ENCODE data around the gene PSMD8.
"Not testable (repeated sequence)": the region's sequence is repeated elsewhere in the genome, so short reads cannot be mapped to it uniquely, and the experiment has no call there.

Gene PSMD8

GRCh38 chr19:38411898-38412297 is 37.5 kb downstream of the PSMD8 start:
- not testable (repeated sequence) for DNase-seq

GRCh38 chr19:38412491-38412890 is 38.1 kb downstream of the PSMD8 start:
- DNase-seq = no peak

- no peak for DNase-seq
These were observed 38.6 kb downstream of the PSMD8 start for GRCh38 chr19:38412961-38413360.

- DNase-seq = no peak
These were observed 39.0 kb downstream of the PSMD8 start for GRCh38 chr19:38413416-38413815.

- no peak for DNase-seq
These were observed 42.8 kb downstream of the PSMD8 start for GRCh38 chr19:38417146-38417543.

GRCh38 chr19:38417544-38418506 is 43.5 kb downstream of the PSMD8 start:
- DNase-seq = peak; percentile 63

- no peak for DNase-seq
These were observed 46.6 kb downstream of the PSMD8 start for GRCh38 chr19:38420935-38421334.

- DNase-seq = no peak
These were observed 47.5 kb downstream of the PSMD8 start for GRCh38 chr19:38421856-38422255.

GRCh38 chr19:38422438-38422837 is 48.1 kb downstream of the PSMD8 start:
- no peak for DNase-seq

GRCh38 chr19:38424272-38424671 is 49.9 kb downstream of the PSMD8 start:
- no peak for DNase-seq

GRCh38 chr19:38425222-38425809 is 50.9 kb downstream of the PSMD8 start:
- no peak for DNase-seq

- DNase-seq = peak; percentile 57
These were observed 51.6 kb downstream of the PSMD8 start, which contains the start of gene RASGRP4 for GRCh38 chr19:38425810-38426466. Gene RASGRP4 (minus strand): TSS chr19:38426219. CDS start chr19:38426091, 128 bp downstream.

DNA sequence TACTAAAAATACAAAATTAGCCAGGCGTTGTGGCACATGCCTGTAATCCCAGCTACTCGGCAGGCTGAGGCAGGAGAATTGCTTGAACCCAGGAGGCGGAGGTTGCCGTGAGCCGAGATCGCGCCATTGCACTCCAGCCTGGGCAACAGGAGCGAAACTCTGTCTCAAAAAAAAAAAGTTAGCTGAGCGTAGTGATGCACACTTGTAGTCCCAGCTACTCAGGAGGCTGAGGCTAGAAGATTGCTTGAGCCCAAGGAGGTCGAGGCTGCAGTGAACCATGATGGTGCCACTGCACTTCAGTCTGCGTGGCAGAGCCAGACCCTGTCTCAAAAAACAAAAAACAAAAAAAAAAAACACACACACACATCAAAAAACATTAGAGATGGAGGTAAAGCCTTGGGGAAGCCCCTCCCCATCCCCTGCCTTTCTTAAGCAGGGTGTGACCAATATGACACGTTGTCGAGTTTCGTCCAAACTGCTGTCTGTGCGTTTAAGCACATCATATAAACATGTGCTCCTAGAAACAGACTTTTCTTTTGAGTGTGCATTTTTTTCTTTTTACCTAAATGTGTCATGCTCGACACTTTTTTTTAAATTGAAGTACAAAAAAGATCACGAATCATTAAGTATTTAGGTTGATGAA is 52.8 kb downstream of the PSMD8 start:
- peak; percentile 71 for DNase-seq

DNA sequence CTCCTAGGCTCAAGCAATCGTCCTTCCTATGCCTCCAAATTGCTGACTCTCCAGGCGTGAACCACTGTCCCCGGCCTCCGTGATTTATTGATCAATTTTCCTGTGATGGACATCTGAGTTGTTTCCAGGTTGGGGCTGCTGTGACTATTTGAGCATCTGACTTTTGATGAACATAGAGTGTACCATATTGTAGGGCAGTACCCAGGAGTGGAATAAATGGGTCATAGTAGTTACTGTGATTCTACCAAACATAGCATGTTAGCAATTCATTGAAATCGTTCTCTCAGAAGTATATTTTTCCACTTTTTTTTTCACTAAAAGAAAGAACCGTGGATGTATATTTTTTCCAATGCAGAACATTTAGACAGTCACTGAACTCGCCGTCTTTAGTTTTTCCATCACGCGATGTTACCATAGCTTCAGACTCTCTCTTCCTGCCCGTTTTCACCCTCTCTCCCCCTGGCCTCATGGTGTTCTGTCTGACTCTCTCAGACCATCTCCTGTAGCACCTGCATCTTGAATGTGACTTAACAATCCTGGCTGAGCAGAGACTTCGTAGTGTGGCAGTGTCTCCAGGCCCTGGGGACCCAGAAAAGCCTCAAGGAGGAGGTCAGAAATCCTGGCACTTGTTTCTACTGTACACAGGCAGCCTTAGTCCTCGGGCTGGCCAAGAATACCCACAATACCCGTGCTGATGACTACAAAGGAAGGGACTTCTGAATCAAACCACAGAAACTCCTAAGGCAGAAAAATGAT is 54.9 kb downstream of the PSMD8 start:
- DNase-seq = peak; percentile 54

DNA sequence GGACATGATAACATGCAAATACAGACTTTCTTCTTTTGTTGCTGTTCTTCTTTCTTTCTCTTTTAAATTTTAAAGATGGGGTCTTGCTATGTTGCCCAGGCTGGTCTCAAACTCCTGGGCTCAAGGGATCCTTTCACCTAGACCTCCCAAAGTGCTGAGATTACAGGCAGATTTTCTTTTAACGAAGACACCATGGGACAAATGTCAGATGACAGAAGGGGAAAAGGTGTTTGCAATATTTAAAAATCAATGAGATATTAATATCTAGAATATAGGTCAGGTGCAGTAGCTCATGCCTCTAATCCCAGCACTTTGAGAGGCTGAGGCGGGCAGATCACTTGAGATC is 55.4 kb downstream of the PSMD8 start:
- no peak for DNase-seq

GRCh38 chr19:38430931-38431330 is 56.6 kb downstream of the PSMD8 start:
- no peak for DNase-seq

DNA sequence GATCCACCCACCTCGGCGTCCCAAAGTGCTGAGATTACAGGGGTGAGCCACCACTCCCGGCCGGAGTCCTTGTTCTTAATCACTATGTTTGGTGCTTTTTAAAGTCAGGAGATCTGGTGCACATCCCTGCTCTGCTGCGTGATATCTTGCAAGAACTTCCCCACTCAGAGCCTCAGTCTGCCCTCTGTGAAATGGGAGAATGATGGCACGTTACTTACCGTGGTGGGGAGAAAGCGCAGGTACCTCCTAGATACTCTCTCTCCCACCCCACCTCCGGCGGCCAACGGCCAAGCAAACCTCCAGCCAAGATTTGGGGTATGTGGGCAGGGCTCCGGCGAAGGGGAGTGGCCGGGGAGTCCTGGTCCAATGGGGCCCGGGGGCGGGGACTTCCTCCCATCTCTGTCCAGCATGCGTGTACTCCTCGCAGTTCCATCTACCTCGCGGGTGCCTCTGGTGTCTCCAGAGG is 58.9 kb downstream of the PSMD8 start, which contains the start of gene RYR1:
RYR1 (plus strand) TSS at position 424 of the 466 bp plus-strand sequence. CDS start 139 bp downstream, outside the sequence.
- peak; percentile 66 for DNase-seq

Measured in stimulated activated CD4-positive, alpha-beta T cell treated with anti-CD3 and anti-CD28 coated beads, Interleukin-4, amount 100 ng/mL, for 24 hours (primary cell).